GM18517 (cell line): ENCODE data around the gene CD9.

Experiments
- ATAC-seq: cut with Tn5 transposase; IDR thresholded peaks from one replicate; pipeline ENCODE4 v1.9.1; 2021; ENCODE audit warnings: mild to moderate bottlenecking, moderate library complexity; ENCODE audit not compliant: unreplicated experiment

The CD9 gene

DNA sequence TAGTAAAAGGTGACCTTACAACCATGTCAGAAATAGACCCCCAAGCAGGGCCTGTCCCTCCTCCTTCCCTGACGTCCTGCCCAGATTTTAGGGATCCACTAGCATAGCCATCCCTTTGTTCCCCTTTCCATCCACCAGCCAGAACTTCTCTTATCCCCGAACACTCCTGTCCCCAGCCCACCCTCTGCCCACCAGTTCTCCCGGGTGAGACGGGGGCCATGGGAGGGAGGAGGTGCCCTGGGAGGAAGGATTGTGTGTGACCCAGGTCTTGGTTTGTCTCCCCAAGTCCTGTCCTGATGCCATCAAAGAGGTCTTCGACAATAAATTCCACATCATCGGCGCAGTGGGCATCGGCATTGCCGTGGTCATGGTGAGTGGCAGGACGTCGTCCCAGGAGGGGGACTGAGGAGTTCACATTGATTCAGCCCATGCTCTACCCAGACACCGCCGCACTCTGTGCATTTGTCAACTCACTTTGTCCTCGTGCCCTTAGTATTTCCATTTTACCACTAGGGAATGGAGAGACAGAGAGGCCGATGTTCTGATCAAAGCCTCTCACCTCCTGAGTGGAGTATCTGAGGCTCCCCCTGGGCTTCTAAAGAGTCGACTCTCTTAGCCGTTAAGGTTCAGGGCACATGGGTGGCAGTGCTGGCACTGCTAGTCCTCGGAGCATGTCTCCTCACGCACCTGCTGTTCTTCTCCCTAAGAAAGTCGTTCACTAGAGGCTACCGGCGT, 35.9 kb downstream of the CD9 start:
- ATAC-seq: no peak

DNA sequence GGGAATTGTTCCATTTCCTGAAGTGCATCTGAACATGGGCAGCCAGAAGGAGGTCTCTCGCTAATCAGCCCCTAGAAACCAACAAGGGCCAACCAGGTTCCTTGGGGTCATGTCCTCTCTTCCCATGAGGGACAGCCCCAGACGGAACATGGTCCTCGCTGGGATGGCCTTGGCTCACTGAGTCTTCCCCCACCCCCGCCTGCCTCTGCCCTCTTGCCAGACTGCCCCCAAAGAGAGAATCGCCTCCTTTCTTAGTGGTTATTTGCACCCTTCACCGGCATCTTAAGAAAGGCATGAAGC, 36.4 kb downstream of the CD9 start:
- ATAC-seq: no peak

DNA sequence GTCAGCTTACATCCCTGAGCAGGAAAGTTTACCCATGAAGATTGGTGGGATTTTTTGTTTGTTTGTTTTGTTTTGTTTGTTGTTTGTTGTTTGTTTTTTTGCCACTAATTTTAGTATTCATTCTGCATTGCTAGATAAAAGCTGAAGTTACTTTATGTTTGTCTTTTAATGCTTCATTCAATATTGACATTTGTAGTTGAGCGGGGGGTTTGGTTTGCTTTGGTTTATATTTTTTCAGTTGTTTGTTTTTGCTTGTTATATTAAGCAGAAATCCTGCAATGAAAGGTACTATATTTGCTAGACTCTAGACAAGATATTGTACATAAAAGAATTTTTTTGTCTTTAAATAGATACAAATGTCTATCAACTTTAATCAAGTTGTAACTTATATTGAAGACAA, 37.6 kb downstream of the CD9 start:
- no peak for ATAC-seq

DNA sequence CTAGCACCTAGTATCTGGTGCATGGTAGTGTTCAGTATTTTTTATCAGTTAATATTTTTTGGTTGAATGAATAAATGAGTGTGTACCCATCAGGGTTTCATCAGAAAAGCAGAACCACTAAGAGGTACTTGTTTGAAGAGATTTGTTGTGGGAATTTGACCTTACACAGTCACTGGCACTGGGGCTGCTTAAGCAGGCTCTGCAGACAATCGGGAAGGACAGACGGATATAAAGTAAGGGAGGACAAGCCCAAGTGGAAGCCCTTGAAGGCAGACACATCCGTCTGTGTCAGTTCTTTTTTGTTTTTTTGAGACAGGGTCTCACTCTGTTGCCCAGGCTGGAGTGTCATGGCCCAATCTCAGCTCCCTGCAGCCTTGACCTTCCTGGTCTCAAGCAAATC, 38.7 kb downstream of the CD9 start:
- ATAC-seq: no peak

DNA sequence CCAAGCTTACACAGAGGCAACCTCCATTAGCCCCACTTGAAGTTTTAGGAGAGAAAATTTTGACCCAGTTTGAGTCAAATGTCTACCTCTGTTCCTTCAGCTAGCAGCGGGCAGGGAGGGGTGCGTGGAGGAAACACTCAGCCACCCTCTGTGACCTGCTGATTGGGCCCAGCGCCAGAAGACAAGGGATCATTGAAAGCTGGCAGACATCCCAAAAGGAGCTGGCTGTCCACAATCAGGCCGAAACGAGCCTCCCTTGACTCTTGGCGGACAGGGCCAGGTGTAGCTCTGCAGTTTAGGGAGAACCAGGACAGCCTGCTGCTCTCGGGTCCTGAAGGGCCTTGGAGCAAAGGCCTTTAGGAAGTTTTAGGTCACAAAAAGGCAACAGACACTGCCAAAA, 41.3 kb downstream of the CD9 start:
- no peak for ATAC-seq

DNA sequence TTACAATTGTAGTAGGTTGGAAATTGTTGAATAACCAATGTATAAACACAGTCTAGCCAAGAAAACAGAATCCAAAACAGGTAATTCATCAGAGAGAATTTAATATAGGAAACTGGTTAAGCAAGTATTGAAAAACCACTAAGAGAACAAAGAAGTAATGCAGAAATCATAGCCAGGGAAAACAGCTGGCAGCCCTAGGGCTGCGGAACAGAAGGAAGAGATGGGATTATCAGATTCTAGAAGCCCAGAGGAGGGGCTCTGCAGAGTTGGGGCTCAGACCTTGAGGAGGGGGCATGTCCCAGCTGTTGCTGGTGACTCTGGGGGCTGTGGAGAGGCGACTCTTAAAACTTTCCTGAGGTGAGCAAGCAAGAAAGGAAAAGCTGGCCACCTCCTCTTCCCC, 49.4 kb downstream of the CD9 start:
- ATAC-seq: no peak

DNA sequence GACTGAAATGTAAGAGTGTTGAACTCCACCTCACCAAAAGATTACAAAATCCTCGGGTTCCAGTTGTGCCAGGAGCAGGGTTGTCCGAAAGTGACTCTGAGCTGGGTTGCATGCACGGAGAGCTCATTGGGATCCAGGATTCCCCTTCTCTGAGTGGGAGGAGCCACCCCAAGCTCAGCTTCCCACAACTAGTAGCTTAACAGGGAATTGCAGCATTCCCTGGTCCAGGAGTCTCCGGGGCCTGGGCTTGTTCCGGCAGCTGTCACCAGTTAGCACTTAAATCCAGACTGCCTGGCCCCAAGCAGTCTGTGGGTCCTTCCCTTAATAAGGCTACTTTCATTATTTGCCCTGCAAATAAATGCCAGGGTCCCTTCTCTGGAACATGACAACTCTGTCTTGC, 50.1 kb downstream of the CD9 start:
- no peak for ATAC-seq

DNA sequence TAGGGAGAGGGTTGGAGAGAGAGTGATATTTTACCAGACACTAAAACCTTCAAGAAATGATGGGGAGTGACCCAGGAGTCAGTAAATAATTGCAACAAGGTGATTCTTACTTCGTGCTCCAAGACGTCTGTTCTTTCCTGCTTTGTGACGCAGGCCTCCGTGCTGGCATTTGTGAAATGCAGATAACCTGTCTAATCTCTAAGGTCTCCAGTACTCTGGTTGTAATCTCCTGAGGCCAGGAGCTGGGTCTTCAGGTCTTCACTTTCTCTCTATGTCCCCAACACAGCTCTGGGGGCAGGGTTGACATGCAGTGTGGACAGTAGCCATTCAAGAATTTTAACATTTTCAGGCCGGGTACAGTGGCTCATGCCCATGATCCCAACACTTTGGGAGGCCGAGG, 53.1 kb downstream of the CD9 start:
- ATAC-seq: no peak

DNA sequence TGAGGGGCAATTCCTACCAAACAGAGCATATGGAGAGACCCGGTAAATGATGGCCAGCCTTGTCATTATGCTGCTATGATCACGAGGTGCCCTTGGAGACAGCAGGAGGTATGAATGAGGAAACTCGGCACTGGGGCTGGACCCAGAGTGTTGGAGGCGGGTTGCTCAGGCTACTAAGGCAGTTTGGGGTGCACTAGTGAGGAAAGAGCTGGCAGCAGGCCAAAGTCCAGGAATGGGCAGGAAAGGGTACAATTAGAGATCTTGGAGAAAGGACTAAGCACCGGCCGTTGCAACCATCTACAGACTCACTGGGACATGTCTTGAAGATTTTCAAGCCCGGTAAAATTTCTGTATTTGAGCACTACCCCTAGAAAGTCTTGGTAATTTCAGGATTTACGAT, 54.3 kb downstream of the CD9 start:
- no peak for ATAC-seq

DNA sequence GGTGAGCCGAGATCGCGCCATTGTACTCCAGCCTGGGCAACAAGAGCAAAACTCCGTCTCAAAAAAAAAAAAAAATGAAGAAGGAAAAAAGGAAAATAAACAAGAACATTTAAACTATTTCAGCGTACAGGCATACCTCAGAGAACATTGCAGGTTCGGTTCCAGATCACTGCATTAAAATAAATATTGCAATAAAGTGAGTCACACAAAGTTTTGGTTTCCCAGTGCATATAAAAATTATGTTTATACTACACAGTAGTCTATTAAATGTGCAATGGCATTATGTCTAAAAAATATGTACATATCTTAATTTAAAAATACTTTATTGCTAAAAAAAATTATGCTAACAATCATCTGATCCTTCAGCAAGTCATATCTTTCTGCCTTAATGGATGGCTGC, 56.8 kb downstream of the CD9 start:
- no peak for ATAC-seq

DNA sequence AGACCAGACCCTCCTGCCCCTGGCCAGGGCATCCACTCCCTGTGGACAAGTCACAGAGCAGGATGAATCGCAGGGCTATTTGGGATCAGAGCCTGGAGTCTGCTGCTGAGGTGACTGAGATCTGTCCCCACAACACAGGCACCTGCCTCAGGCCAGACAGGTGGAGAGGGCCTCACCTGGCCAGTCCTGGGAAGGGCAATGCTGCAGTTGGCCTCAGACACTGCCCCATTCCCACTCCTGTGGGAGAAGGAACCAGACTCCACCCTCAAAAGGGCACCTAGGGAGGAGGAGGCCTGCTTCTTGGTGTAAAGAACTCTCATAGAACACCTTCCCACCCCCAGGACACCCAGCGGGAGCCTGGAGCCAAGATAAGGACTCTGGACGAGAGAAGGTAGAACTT, 62.0 kb downstream of the CD9 start:
- ATAC-seq: no peak

DNA sequence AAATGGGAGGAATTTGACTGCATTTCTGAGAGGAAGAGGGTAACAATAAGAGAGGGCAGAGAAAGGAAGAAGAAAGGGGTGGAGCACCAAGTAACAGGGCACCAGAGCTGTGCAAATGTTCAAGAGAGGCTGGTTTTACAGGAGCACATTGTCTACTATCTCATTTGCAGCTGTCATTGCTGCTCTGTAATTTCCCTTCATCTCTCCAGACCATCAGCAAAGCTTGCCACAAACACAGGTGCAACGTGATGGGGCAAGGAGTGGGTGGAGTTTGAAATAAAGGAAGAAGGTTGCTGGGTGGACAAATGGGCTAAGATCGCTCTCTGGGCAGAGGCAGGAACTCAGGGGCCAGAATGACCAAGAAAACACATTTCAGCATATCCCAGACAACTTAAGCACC, 62.4 kb downstream of the CD9 start:
- ATAC-seq: no peak

DNA sequence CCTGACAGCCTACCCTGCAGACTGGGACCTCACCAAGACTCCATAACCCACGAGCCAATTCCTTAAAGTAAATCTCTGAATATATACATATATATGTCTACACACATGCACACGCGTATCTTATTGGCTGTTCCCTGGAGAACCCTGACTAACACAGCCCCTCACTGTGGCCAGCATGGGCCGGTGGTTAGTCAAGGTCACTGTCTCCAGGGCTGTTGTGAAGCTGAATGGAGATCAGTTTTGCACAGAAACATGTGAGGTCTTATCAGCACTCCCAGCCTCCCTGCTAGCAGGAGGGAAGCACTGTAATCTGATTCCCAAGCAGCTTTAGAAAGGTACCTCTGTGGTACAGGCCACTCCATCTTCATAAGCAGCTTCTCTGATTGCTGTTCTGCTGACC, 63.7 kb downstream of the CD9 start:
- ATAC-seq: no peak

DNA sequence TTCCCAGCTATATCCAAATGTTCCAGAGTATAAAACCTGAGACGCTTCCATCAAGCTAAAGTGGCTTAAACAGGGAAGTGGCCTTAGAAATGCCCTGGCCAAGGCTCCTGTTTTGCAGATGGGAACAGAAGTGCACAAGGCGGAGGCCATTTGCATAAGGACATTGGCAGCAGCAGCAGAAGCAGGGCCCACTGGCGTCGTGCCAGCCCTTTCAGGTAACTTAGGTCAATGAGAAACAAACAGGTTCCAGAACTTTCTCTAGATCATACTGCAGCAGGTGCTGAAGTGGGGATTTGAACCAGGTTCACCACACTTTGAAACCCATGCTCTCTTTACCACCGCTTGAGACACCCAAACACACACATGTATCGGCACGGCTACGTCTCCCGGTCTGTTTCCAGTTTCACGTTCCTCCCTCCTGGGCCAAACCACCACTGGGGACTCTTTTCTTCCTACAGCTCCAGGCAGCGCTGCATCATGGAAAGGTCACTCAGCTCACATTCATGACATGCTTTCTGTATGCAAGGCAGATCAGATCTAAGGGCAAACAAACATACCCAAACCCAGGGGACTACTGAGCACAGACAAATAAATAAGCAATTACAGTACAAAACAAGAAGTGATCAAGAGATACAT, 64.3 kb downstream of the CD9 start:
- no peak for ATAC-seq

DNA sequence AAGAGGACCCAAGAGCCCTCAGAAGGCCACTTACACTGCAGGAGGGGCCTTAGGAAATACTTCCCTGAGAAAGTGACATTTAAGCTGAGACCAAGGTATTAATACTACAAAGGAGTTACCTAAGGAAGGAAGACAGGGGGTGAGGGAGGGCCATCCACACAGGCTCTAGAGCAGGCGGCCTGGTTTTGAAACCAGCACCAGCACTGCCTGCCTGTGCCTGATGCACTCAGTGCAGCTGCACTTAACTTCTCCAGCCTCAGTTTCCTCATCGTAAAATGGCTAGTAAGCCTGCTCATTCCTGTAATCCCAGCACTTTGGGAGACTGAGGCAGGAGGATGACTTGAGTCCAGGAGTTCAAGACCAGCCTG, 64.8 kb downstream of the CD9 start:
- ATAC-seq: no peak

DNA sequence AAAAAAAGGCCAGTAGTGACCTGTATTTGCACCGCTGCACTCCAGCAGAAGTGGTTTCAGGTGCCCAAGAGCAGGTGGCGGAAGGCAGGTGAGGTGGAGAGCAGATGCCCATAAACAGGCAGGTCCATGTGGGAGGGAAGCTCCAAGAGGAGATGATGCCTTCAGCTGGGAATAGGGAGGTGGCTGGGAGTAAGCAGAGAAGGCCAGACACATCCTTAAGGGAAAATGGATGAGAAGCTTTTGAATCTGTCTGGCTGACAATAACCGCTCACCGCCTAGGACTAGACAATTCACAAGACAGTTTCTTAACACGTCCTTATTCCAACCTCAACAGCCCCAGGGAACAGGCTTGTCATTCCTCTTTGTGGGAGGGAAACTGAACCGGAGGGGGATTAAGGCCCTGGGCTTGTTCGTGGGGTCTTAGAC, 66.4 kb downstream of the CD9 start:
- no peak for ATAC-seq

DNA sequence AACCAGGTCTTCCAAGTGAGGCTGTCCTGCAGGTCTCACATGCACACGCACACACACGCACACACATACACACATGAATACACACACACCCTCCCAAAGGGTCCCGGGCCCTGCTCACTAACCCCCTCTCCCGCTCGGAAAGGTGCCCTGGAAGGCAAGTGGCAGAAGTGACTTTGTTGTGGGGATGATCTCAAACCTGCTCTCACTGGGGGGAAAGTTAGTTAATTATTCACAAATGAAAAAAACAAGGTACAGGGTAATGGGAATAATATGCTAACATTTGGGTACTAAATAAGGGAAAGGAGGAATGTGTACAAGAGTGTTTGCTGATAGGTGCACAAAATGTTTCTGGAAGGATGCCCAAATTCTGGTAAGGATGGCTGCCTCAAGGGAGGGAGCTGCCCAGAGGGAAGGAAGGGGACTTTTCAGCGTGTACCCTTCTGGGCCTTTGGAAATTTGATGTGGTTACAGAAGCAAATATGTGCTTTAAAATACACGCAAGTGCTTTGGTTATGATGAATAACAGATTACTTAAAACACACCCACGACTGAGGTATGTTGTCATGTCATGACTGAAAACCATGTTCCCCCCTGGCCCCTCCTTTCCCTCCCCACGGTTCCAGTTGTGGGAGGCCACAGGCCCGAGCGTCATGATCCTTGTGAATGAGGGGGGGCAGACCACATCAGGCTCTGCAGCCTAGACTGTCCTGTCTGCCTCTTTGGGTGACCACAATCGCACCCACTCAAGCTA, 66.9 kb downstream of the CD9 start:
- no peak for ATAC-seq

DNA sequence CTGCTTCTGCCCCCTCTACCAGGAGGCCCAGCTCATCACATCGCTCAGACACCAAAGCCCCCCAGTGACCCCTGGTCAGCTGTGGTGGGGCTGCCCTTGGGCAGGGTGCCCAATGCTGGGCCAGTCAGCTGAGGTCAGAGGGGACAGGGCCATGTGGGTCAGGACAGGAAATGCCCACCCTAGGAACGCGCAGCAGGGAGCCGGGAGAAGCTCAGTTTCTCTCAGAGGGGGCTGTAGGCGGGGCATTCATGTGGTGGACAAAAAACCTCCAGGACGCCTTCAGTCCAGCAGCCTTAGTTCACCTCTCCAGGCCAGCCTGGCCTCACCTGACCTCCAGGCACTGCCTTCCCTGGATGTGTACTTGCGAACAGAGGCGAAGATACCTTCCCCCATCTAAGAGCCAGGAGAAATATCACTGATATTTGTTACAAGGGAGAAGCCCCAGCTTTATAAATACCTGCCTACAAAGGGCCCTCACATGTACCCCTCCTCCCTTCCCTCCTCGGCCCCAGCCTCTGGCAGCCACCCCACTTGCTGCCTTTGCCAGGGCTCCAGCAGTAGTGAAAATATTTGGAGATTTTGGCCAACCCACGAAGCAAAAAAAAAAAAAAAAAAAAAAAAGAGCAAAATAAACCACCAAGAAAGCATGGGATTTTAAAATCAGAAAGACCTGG, 68.4 kb downstream of the CD9 start:
- ATAC-seq: no peak

DNA sequence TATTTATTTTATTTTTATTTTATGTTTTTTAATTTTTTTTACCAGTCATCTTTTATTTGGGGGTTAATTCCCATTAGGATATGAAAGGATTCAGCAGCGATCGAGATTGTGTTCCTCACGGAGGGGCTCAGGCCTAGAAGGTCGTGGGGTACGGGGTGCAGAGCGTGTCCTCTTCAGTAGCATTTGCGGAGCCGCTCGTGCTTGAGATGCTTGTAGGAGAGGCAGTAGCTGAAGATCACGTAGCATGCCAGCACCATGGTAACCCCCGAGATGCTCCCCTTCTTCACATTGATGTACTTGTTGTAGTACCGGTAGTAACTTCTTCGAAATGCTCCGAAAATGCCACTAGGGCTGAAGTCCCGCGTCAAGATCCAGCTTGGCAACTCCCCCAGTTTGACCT, 69.8 kb downstream of the CD9 start:
- ATAC-seq: no peak

DNA sequence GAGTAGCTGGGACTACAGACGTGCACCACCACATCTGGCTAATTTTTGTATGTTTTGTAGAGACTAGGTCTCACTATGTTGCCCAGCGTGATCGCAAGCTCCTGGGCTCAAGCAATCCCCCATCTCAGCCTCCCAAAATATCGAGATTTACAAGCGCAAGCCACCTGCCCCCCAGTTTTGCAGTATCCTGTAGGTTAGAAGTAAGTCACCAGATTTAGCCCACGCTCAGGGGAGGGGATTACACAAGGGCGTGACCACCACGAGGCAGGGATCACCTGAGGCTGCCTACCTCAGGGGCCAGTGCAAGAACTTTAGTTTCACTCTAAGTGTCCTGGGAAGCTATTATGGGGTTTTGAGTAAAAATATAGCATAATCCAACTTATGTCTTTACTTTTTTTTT, 71.1 kb downstream of the CD9 start:
- ATAC-seq: no peak

DNA sequence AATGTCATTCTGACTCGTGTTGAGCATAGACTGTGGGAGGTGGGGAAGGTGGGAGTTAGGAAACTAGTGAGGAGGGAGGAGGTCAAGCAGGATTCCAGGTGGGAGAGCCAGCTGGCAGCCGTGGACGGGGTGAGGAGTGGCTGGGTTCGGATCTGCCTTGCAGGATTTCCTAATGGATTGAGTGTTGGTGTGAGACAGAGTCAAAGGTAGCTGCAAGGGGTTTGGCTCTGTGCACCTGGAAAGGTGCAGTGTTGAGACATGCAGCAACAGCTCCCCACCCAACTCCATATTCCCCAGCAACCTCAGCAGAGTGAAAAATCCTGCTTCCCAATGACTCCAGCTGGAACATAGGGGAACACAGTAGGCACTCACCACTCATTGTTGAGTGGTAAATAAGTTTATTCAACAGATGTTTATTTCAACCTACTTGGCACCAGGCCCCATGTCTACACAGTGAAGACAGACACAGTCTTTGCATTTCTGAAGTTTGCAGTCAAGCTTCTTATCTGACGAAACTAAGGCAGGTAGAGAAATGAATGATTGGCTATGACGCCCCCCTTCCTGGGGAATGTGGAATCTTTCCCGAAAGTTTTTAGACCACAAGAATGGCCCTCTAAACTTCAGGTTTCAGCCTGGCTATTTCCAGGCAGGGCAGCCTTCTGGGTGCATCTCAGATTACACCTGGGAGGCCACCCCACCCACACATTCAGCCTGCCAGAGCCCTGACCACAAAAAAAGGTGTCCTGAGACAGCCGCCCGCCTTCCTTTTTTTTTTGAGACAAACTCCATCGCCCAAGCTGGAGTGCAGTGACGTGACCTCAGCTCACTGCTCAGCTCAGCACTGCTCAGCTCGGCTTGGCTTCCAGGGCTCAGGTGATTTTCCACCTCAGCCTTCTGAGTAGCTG, 72.4 kb downstream of the CD9 start:
- no peak for ATAC-seq
